Motor neuron (in vitro differentiated cells): ENCODE results near the gene AKAP7. TPM values are rescaled to one million over a fixed set of nuclear protein-coding genes. Genes with fewer than 3 reads are reported as not detected.
"Not testable (repeated sequence)": the region's sequence is repeated elsewhere in the genome, so short reads cannot be mapped to it uniquely, and the experiment has no call there.

ENCODE experiments used
- ATAC-seq, 8 experiments: fragments of 200-7000 bp; cut with Tn5 transposase; replicated peaks in 6 of 8; 2 replicates each; pipeline ENCODE4 v1.8.0; 2021; ENCODE audit warnings: mild to moderate bottlenecking in 8 of 8, moderate library complexity in 8 of 8
- H3K27ac ChIP-seq, 2 donors: fragments of 250-450 bp; sonication (Bioruptor Pico); 2 replicates each; pipeline ENCODE4 v1.9.0; 2021; ENCODE audit warnings: antibody characterized with exemption in 2 of 2, mild to moderate bottlenecking in 2 of 2, moderate library complexity in 1 of 2
- H3K4me1 ChIP-seq, 2 donors: fragments of 250-450 bp; sonication (Bioruptor Pico); replicated peaks in 1 of 2; 2 replicates each; pipeline ENCODE4 v1.6.1; 2021; ENCODE audit warnings: antibody characterized with exemption in 2 of 2, mild to moderate bottlenecking in 2 of 2, moderate library complexity in 1 of 2
- H3K4me3 ChIP-seq, 5 donors: fragments of 250-450 bp; sonication (Bioruptor Pico); 2 replicates each; pipeline ENCODE4 v1.9.0; 2021; ENCODE audit warnings: antibody characterized with exemption in 5 of 5, mild to moderate bottlenecking in 5 of 5, moderate library complexity in 4 of 5
- WGBS, 10 experiments: fragments of 450-650 bp; shearing (Covaris generic); methylation state at CpG; one replicate each; pipeline ENCODE4 v1.0.0; 2022; 5-methylcytosine and 5-hydroxymethylcytosine counted together
- in situ Hi-C, 9 experiments: fragments of 400-800 bp; cut with MboI; loops; one replicate each; pipeline ENCODE4 v1.15.0; 2021; ENCODE audit warnings: low sequenced_read_pairs in 9 of 9, low pct_unique_long_range_greater_than_20kb in 2 of 9; ENCODE audit not compliant: unreplicated experiment in 9 of 9
- total RNA-seq, 8 experiments: library from RNA; unstranded; fragments of 300-600 nt; gene quantifications; 2 replicates each; pipeline versions ENCODE4 v1.2.3 to v1.2.4, GENCODE V29; 2022

AKAP7 gene
- 10 to 100 TPM in 3 of 8 experiments, 1 to 10 TPM in 5; 2.5 to 18.5 (median 9.2) TPM for total RNA-seq

DNA sequence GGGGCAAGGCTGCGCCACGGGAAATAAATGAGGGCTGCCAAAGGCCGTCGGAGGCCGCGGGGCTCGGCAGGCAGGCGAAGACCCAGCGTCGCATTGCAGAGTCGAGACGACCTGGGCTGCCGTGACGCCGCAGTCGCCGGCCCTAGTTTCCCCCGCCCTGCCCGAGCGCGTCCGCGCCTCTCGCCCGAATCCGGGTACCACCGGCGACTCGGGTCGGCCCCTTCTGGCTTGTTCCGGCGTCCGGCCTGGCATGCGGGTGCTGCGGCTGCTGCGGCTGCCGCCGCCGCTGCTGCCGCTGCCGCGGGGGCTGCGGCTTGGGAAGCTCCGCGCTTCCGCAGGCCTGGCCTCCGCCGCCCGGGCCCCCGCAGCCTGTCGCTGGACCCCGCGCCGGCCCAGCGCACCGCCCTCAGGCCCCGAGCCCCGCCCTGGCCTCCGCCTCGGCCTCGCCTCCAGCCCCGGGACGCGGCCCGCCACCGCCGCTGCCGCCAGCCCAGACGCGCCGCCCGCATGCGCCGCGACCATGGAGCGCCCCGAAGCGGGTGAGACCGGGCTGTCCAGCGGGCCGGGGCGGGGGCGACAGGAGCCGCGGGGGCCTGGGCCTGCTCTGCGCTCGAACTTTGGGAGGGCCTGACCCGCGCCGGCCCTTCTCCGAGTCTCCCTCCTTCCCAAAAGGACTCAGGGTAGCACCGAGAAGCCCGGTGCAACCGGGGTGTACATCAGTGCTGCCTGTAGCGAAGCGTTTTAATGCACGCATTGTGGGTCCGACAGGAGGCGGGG is at the start of gene AKAP7:
TSS of gene AKAP7 (plus strand) at position 224 of the 777 bp plus-strand sequence. CDS start at position 521, 297 bp downstream.
- Histone ChIP-seq H3K4me1 (peaks cover 7 to 10% of the 10 kb centered on the region in 2 donors), H3K27ac (peak within 1 kb of the TSS; percentile 65 to 90), H3K4me3 (peak within 1 kb of the TSS; percentile 36 to 55 (median 47))
- WGBS, 10 experiments, result 0 to 2% (median 0%) methylated on average over 2 to 12 of the region's 99 CpGs; no CpG with 5 or more reads in 4 of the 10 experiments
- peak; percentile 85 to 91 (median 90) for ATAC-seq
- in situ Hi-C loops, result no loop called here

DNA sequence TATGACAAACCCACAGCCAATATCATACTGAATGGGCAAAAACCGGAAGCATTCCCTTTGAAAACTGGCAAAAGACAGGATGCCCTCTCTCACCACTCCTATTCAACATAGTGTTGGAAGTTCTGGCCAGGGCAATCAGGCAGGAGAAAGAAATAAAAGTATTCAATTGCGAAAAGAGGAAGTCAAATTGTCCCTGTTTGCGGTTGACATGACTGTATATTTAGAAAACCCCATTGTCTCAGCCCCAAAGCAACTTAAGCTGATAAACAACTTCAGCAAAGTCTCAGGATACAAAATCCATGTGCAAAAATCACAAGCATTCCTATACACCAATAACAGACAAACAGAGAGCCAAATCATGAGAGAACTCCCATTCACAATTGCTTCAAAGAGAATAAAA is 44.9 kb upstream of the AKAP7 start:
- ATAC-seq, H3K4me3 ChIP-seq, in situ Hi-C loops, H3K4me1 ChIP-seq, H3K27ac ChIP-seq: not testable (repeated sequence)
- WGBS, 10 experiments, result 67 to 100% (median 89%) methylated on average over 1 to 3 of the region's 3 CpGs; no CpG with 5 or more reads in 3 of the 10 experiments

DNA sequence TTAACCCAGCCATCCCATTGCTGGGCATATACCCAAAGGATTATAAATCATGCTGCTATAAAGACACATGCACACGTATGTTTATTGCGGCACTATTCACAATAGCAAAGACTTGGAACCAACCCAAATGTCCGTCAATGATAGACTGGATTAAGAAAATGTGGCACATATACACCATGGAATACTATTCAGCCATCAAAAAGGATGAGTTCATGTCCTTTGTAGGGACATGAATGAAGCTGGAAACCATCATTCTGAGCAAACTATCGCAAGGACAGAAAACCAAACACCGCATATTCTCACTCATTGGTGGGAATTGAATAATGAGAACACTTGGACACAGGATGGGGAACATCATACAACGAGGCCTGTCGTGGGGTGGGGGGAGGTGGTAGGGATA is 43.3 kb upstream of the AKAP7 start:
- H3K27ac ChIP-seq, H3K4me3 ChIP-seq, in situ Hi-C loops, ATAC-seq, H3K4me1 ChIP-seq: not testable (repeated sequence)
- WGBS, 10 experiments, result 71 to 100% (median 93%) methylated on average over 1 to 4 of the region's 7 CpGs; no CpG with 5 or more reads in 5 of the 10 experiments

DNA sequence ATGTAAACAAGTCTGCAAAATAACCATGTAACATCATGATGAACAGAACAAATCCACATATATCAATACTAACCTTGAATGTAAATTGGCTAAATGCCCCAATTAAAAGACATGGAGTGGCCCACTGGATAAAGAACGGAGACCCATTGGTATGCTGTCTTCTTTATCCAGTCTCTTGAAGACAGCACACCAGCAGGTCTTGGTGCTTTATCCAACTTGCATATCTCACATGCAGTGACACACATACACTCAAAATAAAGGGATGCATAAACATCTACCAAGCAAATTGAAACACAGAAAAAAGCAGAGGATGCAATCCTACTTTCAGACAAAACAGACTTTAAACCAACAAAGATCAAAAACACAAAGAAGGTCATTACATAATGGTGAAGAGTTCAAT is 41.9 kb upstream of the AKAP7 start:
- no peak for ATAC-seq
- H3K4me1 ChIP-seq, result no peaks in the 10 kb centered on the region
- in situ Hi-C loops, result no loop called here
- H3K27ac ChIP-seq, result no peak overlapping the region
- 55 to 100% (median 83%) methylated on average over 1 of the region's 1 CpG; no CpG with 5 or more reads in 3 of the 10 experiments for WGBS, 10 experiments
- H3K4me3 ChIP-seq, result no peak overlapping the region

DNA sequence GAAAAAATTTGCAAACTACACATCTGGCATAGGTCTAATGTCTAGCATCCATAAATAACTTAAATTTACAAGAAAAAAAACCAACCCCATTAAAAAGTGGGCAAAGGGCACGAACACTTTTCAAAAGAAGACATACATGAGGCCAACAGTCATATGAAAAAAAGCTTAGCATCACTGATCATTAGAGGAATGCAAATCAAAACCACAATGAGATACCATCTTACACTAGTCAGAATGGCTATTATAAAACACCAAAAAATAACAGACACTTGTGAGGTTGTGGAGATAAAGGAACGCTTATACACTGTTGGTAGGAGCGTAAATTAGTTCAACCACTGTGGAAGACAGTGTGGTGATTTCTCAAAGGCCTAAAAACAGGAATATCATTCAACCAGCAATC is 38.5 kb upstream of the AKAP7 start:
- ATAC-seq, result no peak
- in situ Hi-C loops, result no loop called here
- WGBS, 10 experiments, result 49 to 94% (median 81%) methylated on average over 1 to 3 of the region's 3 CpGs; no CpG with 5 or more reads in 2 of the 10 experiments
- Histone ChIP-seq H3K27ac (no peak overlapping the region), H3K4me3 (no peak overlapping the region), H3K4me1 (no peaks in the 10 kb centered on the region)

DNA sequence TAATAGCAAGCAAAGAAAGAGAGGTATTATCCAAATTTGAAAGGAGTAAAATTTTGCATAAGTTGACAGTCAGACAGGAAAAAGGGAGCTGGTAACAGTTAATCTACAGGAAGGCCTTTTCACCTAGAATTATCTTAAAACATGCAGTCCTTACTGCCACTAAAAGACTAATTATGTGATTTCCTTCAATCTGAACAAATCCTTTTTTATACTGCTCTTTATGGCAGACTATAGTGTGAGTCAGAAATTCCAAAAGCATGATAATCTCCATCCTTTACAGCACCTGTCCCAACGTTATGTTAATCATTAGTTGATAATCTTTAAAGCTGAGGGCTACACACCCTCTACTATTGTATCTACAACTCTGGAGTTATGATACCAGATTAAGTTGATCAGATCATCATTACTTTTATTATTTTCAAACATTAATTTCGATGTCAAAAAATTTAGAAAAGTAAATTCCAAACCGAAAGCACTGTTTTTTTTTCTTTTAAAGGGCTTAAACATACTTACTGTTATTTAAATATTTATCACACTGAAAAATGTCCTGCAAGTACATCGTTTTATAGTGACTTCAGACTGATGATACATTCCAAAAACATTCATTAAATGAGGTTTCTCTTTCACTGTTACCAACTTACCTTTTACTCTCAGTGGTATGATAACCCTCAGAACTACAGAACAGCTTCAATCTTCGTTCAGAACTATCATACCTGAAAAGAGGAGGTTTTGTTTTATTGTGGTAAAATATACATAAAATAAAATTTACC is 33.2 kb upstream of the AKAP7 start:
- in situ Hi-C loops, result loop anchor here in 2 of 9 experiments (25.0 kb wide), 1 partner anchor 215 kb away; no protein-coding TSS in a partner anchor
- 39 to 100% (median 64%) methylated on average over 1 to 5 of the region's 5 CpGs for WGBS, 10 experiments
- no peak overlapping the region for H3K4me3 ChIP-seq
- H3K27ac ChIP-seq, result no peak overlapping the region
- H3K4me1 ChIP-seq, result no peaks in the 10 kb centered on the region
- no peak for ATAC-seq

DNA sequence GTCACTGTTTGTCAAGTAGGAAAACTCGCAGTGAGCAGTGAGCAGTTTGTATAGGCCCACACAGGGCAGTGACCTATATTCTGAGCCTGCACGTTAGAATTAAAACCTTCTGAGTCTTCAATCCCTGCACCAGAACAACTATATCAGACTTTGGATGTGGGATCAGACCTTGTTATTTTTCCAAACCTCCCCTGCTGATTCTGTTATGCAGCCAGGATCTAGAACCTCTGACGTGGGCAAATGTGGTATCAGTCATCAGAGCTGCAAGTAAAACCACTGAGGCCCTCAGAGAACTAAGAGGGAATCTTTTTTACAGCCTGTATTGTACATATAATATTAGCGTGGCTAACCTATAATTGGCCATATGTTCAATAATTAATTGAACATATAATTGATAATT is 32.0 kb upstream of the AKAP7 start:
- in situ Hi-C loops, result loop anchor here in 2 of 9 experiments (25.0 kb wide), 1 partner anchor 216 kb away; no protein-coding TSS in a partner anchor
- H3K4me1 ChIP-seq, result no peaks in the 10 kb centered on the region
- no peak overlapping the region for H3K4me3 ChIP-seq
- no peak overlapping the region for H3K27ac ChIP-seq
- 53 to 100% (median 86%) methylated on average over 1 to 4 of the region's 4 CpGs; no CpG with 5 or more reads in 3 of the 10 experiments for WGBS, 10 experiments
- no peak for ATAC-seq

DNA sequence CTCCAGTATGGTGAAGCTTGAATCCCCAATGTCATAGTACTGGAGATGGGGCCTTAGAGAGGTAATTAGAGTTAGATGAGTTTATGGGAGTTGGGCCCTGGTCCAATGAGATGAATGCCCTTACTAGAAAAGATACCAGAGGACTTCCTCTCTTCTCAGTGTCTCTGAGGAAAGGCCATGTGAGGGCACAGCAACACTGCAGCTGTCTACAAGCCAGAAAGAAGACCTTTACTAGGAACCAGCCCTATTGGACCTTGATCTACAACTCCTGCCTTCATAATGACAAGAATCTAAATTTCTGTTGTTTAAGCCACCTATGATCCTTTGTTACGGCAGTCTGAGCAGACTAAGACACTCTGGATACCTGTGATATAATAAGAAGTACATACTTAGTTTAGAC is 31.4 kb upstream of the AKAP7 start:
- in situ Hi-C loops, result loop anchor here in 2 of 9 experiments (25.0 kb wide), 1 partner anchor 217 kb away; no protein-coding TSS in a partner anchor
- ATAC-seq, result no peak
- H3K4me3 ChIP-seq, result no peak overlapping the region
- H3K4me1 ChIP-seq, result no peaks in the 10 kb centered on the region
- WGBS, 10 experiments, result no CpG with 5 or more reads among the region's 1 CpG
- H3K27ac ChIP-seq, result no peak overlapping the region

DNA sequence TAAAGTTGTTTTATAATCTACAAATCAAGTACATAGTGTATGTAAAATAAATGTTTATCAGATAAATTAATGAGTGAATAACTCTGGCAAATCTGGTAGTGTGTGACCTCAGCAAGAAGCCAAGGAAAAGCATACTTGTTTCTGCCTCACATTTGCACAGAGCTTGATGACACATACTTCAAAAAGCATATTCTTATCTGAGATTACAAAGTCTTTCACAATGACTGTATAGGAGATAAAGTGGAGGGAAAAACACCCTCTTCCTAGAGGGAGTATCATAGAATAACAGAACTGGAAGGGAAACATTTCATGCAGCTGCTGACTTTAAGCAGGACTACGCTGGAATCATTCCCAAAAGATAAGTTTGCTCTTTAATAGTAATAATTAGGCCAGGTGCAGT is 28.1 kb upstream of the AKAP7 start:
- H3K4me1 ChIP-seq, result no peaks in the 10 kb centered on the region
- H3K27ac ChIP-seq, result no peak overlapping the region
- no peak overlapping the region for H3K4me3 ChIP-seq
- WGBS, 10 experiments, result 80 to 100% (median 86%) methylated on average over 1 of the region's 1 CpG; no CpG with 5 or more reads in 7 of the 10 experiments
- in situ Hi-C loops, result loop anchor here in 2 of 9 experiments (25.0 kb wide), 1 partner anchor 220 kb away; no protein-coding TSS in a partner anchor
- ATAC-seq, result peak in 2 of 8 experiments; percentile 88 to 90

DNA sequence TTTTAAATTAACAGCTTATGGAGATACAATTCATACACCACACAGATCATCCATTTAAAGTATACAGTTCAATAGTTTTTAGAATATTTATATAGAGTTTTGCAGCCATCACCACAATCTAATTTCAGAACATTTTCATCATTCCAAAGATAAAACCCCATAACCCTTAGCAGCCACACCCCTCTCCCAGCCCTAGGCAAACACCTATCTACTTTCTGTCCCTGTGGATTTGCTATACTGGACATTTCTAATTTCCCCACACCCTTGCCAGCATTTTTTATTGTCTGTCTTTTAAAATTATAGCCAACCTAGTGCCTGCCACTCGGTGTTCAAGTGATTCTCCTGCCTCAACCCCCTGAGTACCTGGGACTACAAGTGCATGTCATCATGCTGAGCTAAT is 23.0 kb upstream of the AKAP7 start:
- Histone ChIP-seq H3K27ac (no peak overlapping the region), H3K4me1 (no peaks in the 10 kb centered on the region), H3K4me3 (no peak overlapping the region)
- in situ Hi-C loops, result loop anchor here in 3 of 9 experiments (10.0 to 25.0 kb wide), 2 partner anchors 225 to 227 kb away; no protein-coding TSS in a partner anchor
- 50 to 100% (median 83%) methylated on average over 1 of the region's 1 CpG; no CpG with 5 or more reads in 6 of the 10 experiments for WGBS, 10 experiments
- ATAC-seq, result peak in 1 of 8 experiments; percentile 44

DNA sequence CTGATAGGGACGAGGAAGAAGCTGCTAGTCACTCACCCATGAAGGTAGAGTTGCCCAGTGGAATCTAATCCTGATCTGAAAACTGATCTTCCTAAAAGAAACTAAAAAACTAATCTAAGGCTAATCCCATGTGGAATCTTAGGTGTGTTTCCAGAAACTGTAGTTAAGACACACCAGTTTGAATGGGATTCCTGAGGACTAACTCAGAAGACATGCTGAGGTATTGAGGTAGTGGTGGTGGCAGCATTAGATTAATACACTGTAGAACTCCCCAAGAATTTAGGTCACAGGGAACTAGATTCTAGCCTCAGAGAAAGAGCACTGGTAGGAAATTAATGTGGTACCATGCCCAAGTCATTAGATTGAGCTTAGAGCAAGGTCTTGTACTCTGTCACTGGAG is 19.6 kb upstream of the AKAP7 start:
- ATAC-seq, result no peak
- Histone ChIP-seq H3K4me1 (no peaks in the 10 kb centered on the region), H3K4me3 (no peak overlapping the region), H3K27ac (no peak overlapping the region)
- in situ Hi-C loops, result loop anchor here in 3 of 9 experiments (10.0 to 25.0 kb wide), 2 partner anchors 228 to 231 kb away; no protein-coding TSS in a partner anchor
- WGBS, 10 experiments, result 50 to 100% (median 100%) methylated on average over 1 of the region's 1 CpG; no CpG with 5 or more reads in 6 of the 10 experiments

DNA sequence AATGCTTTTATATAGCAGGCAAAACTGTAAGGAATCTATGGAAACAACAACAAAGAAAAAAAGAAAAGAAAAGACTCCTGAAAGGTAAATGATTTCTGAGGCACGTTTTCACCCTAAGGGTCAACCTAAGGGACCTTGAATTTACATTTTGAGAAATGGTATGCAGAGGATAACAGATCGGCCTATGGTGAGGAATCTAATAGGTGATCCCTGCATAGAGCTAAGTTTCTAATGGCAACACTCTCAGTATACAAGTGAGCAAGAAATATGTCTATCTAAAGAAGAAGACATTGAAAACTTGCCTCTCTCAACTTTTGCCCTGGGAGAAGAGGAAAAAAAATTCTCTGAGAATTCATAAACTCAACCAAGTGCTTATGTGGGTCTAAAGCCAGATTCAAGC is 18.9 kb upstream of the AKAP7 start:
- WGBS, 10 experiments, result 53 to 100% (median 83%) methylated on average over 1 to 2 of the region's 2 CpGs
- in situ Hi-C loops, result loop anchor here in 3 of 9 experiments (10.0 to 25.0 kb wide), 2 partner anchors 229 to 232 kb away; no protein-coding TSS in a partner anchor
- ATAC-seq, result no peak
- H3K4me1 ChIP-seq, result no peaks in the 10 kb centered on the region
- H3K27ac ChIP-seq, result no peak overlapping the region
- no peak overlapping the region for H3K4me3 ChIP-seq
